Activated gamma-delta T cell treated with Interleukin-2 at 50 U/mL for 16 hours (primary cell): ENCODE data around the gene SEBOX.

Experiments
- DNase-seq: peaks from one replicate; pipeline ENCODE4 v3.0.0-alpha.2; 2020

SEBOX gene

GRCh38 chr17:28317099-28317965 is 47.7 kb downstream of the SEBOX start:
- no peak for DNase-seq

GRCh38 chr17:28315846-28316705 is 48.9 kb downstream of the SEBOX start:
- no peak for DNase-seq

GRCh38 chr17:28313841-28314240 is 51.2 kb downstream of the SEBOX start:
- DNase-seq: no peak
